HG02870 (cell line): ENCODE measurements around the gene MMP26.
"Not testable (repeated sequence)": the region's sequence is repeated elsewhere in the genome, so short reads cannot be mapped to it uniquely, and the experiment has no call there.

Experiments used
- ATAC-seq: cut with Tn5 transposase; IDR thresholded peaks from one replicate; pipeline ENCODE4 v1.9.1; 2021; ENCODE audit warnings: mild to moderate bottlenecking, moderate library complexity; ENCODE audit not compliant: unreplicated experiment

The MMP26 gene

GRCh38 chr11:4722616-4723534, 18.3 kb downstream of the MMP26 start:
- ATAC-seq = not testable (repeated sequence)

- no peak for ATAC-seq
Measured at GRCh38 chr11:4727171-4727570, 22.6 kb downstream of the MMP26 start.

GRCh38 chr11:4740735-4741134, 36.2 kb downstream of the MMP26 start:
- ATAC-seq = no peak

GRCh38 chr11:4748438-4748837, 43.9 kb downstream of the MMP26 start:
- ATAC-seq = no peak

- ATAC-seq = no peak
Measured at GRCh38 chr11:4751201-4751600, 46.6 kb downstream of the MMP26 start.
